HG03460 (cell line): ENCODE results near the gene SLIT1.

Source experiments
- ATAC-seq: cut with Tn5 transposase; IDR thresholded peaks from one replicate; pipeline ENCODE4 v1.9.1; 2021; ENCODE audit not compliant: unreplicated experiment

Gene SLIT1

DNA sequence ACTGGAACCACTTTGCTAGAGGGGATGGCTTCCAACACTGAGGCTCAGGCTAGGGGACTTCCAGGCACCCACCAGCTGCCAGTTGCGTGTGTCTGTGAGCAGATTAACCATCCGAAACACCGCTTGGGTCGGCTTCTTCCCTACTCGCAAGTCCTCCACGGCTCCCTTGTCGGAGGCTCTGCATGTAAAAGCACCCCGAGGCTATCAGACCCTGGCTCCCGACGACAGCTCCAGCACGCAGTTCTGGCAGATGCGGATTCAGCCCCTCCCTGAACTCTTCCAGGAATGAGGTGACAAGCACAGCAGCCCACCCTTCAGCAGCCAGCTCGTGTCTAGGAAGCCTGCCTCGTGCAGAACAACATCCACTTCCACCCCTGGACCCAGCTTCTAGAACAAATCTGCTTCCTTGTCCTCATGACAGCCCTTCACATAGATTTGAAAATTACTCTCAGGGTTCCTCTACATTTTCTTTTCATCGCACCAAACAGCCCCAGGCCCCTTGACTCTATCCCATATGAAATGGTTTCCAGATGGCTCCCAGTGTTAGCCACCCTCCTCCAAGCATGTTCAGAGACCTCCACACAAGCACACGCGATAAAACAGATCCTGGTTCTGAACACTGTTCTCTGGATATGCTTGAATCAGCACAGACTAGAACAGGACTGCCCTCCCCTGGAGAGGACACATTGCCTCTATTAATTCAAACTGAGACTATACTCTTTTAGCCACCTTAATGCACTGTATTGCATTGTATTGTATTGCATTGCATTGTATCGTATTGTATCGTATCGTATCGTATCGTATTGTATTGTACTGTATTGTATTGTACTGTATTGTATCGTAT, 44.6 kb downstream of the SLIT1 start:
- no peak for ATAC-seq

DNA sequence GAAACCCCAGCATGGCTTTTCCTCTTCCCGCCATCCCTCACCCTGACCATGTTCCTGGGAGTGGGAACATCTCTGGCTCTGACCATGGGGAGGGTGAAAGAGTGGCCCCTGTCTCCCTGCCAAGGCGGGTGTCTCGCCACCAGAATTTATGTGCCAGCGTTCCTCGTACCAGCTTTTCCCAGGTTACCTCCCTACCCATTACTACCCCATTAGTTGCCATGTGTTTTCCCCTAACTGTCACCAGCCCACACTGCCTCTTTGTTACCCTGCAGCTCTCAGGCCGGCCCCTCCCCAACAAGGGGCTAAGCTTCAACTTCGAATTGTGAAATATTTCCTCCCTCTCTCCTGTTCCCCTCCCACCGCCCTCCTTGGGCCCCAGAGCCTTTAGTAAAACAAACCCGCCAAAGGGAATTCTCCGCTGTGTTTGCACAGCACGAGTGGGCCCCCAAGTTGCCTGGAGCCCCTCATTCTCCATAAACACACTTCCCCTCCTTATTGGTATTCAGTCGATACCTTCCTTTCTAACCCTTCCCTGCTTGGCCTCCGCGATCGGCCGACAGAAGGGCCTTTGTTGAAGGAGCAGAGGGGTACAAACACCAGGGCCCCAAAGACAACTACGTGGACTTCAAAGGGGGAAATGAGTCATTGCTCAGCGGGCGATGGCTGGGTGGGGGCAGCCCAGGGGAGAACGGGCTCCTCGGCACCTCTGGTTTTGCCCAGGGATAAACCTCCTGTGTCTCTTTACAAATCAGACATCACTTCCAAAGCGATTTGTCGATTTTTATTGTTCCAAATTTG, 45.5 kb downstream of the SLIT1 start:
- no peak for ATAC-seq

DNA sequence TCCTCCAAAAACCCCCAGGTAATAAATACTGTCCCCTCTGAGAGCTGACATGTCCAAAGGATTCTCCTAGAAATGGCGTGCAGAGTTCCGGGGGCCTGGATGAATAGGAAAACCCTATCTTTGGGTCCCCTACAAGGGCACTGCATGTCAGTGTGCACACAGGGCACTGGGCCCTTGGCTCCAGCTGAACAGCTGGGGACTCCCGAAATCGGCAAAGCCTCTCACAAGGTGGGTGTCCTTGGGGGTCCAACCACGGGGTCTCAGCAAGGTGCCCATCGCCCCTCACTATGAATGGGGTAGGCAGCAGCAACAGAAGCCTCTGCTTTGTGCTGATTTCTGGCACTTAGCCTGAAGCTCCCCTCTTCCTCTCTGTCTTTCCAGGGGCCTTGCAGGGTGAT, 46.1 kb downstream of the SLIT1 start:
- ATAC-seq: no peak

DNA sequence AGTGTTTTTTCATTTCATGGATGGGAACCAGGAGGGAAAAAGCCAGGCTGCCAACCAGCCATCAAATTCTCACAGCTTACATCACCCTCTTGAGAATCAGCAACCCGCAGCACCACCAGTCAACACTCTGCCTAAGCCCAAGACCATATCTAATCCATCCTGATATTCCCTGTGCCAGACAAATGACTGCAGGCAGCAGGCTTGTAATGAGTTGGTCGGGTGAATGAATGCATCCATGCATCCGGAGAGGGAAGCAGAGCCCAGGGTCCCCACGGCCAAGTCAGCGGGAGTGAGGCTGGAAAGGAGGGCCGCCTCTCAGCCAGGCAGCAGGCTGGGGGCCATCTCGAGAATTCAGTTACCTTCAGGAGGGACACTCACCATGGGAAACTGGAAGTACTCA, 46.9 kb downstream of the SLIT1 start:
- ATAC-seq: no peak

DNA sequence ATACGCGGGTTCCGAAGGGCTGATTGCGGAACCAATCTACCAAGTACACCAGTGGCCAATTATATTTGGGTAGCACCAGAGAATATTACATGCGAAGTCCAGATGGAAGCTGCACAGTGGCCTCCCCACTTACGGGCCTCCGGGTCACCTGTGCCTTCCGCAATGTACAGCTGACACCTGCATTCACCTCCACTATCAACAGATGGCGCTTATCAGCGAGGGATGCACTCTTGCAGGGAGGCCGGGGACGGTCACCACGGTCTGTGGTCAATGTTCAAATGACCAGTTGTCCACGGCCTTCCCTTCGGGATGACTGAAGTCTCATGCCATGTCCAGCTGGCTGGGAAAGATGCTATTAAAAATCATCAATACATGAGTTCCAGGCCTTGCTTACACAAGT, 47.6 kb downstream of the SLIT1 start:
- ATAC-seq: no peak

DNA sequence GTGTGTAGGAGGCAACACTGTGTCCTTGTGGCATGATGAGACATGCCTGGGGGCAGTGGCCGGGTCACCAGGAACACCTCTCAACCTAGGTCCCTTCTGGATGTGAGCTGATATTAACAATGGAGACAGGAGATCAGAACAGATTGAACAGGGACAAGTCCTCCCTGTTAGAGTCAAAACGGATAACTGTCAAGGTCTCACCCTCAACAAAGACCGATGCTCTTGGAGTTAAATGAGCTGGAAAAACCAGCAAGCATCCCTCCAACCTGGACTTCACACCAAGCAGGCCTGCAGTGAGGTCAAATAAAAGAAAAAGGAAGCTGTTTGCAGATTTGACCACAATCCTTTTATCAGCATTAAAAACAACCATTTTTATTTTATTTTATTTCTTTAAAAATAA, 49.0 kb downstream of the SLIT1 start:
- no peak for ATAC-seq

DNA sequence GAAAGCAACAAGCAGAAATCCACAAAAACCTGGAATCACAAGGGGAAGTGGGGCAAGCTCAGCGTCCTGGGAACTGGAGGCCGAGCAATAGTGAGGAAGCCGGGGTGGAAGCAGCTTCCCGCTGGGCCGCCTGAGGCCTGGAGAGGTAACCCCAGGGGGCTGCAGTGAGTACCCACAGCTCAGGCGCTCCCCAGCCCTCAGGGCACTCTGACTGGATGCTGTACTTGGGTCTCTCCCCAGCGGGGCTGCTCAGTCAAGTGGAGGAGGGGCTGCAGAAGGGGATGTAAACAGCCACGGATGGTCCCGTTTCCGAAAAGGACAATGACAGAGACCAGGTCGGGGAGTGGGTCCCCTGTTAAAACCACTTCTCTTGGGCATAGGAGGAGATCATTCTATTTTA, 50.3 kb downstream of the SLIT1 start:
- ATAC-seq: no peak

DNA sequence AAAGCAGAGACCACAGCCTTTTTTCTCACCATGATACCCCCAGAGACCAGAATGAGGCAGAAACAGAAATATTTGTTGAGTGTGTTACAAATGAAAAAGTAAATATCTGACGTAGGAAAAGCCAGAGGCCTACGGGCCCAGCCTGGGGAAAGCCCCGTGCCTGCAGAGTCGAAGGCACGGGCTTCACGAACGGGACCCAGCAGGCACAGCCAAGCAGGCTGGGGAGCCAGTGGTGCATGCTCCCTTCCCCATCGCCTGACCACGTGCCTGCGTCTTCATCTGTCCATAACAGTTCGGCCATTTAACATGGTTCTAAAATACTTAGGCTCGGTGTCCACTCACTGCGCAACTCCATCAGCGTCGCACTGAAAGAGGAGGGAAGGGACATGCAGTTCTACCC, 50.8 kb downstream of the SLIT1 start:
- no peak for ATAC-seq

DNA sequence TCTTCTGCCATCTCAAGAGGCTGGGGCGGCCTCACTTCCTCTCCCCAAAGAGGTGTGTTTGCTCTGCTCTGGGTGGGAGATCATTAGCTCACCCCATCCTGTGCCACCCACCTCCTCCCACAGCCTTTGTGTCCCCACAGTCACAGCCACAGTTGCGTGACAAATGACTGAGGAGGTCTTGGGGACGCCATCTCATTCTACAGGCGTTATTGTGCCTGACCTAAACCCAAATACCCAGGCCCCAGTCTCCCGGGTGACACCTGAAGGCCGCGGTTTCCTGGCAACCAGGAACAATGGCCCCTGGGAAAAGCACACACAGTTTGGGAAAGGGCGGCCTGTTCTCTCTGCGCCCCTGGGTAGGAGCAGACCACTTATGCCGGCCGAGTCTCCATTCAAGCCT, 51.6 kb downstream of the SLIT1 start:
- ATAC-seq: no peak

DNA sequence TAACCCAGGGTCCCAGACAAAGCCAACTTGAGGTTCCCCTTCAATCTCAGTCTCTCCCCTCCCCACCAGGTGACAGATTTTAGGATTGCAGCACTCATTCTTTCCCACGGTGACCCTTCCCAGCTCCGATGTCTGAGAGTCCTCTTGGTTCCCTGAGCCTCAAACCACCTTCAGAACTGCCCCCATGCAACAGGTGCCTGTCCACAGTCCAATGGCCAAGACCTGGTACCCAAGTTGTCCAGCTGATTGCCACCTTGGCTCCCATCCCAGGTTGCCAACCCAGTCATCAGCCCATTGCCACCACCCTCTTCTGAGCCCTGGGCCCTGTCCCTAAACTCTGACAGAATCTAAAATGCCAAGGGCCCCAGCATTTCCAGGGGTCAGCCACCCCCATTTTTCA, 53.5 kb downstream of the SLIT1 start:
- ATAC-seq: no peak

DNA sequence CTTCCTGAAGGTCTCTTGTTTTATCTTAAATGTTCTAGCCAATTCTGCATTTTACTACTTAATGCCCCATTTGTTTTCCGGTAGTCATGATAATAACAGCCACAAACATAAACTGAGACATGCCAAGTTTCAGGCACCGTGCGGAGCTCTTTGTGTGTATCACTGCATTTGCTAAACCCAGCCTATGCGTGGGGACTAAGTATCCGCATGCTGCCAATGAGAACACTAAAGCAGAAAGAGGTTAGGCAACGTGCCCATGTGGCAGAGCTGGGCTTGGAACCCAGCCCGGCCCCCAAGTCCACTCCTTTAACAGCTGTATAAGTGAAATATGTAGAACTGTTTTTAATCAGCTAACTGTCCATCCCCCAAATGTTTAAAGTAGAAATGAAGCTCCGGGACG, 54.1 kb downstream of the SLIT1 start:
- no peak for ATAC-seq

DNA sequence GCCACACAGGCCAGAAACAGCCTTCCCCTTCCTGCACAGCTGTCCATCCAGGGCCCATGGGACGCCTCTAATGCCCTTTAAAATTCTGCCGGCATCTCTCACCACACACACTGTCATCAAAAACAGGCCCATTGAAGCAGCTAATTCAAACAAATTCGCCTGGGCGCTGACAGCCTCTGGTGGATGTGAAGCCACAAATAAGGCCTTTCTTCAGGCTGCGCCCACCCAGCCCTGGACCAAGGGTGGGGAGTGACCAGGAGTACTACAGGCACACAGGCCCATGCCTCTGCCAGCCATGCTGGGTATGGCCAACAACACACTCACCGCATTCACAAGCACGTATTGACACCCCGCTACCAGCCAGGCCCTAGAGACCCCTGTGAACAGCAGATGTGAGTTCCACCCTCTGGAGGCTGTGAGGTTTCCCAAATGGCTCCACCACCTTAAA, 54.6 kb downstream of the SLIT1 start:
- ATAC-seq: no peak

DNA sequence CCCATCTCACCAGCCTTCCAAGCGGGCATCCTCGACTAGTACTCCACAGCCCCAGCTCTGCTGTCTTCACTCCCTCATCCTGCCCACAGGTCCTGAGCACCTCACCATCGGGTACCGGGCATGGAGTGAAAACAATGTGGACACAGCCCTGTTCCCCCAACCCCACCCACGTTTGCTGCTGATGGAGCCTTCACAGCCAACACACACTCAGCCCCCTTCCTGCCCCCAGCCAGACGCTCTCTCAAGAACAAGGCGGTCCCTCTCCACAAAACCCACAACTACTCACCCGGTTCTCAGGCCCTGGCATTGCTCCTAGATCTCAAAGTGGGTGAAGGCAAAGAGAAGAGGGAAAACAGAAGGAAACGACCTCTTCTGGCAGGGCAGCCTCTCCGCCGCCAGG, 56.1 kb downstream of the SLIT1 start:
- ATAC-seq: no peak

DNA sequence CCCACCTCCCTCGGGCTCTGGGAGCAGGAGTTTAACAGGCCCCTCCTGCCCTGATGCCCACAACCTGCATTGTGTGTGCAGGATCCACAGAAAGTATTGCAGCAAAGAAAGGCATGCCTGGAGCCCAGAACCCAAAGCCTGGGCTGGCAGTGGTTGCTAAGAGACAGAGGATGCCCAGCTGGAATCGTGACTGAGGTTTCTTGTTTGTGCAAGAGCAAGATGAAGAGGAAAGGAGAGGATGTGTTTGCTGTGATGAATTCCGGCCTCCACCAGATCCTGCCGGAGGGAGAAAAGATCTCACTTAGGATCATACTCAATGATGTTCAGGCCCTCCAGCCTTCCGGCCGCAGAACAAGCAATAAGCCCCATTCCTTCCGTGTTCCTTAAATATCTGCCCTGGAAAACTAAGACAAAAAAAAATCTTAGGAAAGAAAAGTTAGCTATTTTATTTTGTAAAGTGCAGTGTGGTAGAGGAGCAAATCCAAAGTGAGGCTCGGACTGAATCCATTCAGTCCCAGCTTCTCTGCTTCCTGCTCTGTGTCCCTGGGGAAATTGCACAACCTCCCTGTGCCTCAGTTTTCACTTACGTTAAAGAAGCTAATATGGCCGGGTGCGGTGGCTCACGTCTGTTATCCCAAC, 57.1 kb downstream of the SLIT1 start:
- ATAC-seq: no peak

DNA sequence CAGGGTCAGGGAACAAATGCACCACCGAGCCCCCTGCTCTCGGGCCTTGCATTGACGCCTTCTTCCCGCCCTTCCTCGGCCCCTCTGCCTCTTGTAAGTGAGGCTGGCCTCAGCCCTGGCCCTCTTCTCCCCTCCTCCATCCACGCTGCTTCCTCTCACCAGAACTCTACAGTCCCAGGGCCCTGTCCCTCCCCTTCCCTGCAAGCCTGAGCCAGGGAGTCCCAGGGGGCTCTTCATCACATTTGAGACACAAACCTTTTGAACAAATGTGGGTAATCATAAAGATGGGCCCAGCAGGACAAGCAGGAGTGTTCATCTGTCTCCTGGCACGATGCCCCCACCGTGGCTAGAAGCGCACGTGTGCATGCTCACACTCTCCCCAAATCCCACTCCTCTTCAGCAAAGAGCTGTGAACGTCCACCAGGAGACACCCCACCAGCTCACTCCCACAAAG, 57.7 kb downstream of the SLIT1 start:
- no peak for ATAC-seq

DNA sequence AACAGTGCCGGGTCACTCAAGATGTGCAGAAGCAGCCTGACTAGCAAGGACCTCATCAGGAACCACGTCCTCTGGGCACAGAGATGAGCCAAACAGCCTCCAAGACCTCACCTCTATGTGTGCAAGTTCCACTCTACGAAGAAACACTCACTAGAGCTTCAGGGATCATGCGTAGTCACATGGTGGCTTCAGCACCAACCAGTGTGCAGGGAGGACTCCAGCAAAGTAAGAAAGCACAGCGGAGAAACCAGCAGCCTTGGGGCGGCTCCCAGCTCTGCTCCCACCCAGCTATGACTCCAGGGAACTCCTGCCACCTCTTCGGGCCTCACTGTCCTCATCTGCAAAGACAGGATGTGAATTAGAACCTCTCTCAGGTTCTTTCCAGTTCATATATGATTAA, 58.2 kb downstream of the SLIT1 start:
- ATAC-seq: no peak

DNA sequence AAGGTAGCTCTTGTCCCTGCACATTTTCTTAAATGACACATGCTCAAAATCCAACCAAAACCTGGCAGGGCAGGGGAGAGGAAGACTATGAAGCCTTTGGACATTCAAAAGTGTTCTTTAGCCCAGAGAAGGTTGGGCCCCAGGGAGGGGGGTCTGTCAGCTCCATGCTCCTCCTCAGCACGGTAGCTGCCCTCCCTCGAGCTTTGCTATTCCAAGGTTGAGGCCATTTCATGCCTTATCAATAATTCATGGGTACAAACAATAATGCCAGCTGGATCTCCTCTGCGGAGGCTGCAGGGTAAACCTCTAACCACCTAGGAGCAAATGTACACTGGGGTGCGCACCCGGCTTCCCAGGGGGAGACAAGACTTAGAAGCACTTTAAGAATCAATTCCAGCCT, 61.5 kb downstream of the SLIT1 start:
- ATAC-seq: no peak

DNA sequence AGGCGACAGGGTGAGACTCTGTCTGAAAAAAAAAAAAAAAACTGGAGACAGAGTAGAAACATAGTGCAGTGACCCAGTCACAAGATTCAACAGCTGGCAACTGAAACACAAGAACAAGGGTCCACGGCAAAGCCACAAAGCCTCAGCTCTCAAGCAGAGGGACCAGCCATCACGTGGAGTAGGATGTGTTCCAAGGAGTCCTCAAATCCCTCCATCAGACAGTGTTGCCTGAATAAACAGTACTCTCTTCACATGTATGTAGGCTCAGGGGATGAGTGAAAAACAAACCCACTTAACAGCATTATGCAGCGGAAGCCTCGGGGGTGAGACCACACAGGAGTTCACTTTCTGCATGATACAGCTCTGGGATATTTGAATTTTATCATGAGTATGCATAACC, 62.0 kb downstream of the SLIT1 start:
- no peak for ATAC-seq

DNA sequence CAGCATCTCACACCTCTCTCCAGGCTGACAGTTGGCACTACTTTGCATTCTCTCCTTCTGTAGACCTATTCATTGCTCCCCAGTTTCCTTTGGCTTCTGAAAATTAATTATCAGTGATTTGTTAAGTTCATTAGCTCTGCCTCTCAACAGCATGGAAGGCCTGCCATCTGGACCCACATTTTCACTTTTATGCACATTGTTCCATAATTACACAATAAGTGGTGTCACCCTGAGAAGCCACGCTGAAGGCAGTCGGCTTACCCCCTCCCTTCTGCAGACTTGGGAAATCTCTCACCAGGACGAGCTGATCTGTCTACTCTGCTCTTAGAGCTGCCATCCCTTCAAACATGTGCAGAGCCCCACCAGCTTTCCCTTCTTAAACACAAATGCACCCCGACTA, 64.7 kb downstream of the SLIT1 start:
- ATAC-seq: no peak

DNA sequence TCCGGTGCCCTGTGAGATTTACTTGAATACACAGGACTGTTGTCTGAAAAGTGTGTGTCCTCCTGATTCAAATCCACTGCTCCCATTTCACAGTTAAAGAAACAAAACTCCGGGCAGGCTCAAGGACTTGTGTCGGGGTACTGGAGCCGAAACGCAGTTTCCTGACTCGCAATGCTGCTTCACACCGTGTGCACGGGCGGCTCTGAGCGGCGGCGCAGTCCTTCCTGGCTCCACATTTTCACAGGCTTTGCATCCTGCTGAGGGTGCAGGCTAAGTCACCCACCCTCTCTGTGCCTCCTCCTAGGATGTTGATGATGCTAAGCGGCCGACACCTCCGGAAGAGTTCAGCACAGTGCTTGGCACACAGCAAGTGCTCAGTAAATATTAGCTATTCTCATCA, 65.4 kb downstream of the SLIT1 start:
- no peak for ATAC-seq

DNA sequence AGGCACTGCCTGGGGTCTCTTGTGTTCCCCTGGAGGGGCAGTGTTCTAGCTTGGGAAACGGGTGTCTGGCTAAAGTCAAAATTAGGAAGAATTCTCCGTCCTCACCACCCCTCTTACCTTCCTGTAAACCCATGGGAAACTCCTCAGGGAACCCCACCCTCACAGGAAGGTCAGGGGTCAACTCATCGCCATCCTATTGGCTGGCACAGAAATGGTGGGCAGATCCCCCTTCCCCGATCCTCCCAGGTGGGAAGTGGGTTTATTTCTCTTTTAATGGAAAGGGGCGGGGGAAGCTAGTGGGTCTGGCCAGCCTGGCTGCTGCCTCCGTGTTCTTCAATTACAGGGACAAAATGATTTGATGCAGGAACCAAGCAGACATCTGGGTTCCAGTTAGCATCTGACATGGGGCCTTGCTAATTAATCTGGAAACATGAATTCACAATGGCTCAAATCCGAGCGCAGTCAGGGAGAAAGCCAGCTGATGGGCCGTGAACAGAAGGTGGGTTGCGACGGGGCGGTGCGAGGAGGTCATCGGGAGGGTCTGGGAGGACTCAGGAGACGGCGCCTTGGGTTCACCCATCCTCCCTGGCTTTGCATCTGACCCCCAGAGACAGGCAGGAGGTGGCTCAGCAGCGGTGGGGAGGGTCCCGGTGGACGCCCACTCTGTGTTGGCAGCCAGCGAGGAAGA, 66.6 kb downstream of the SLIT1 start:
- ATAC-seq: no peak
